HG03354 (cell line): ENCODE measurements around the gene CEP41.
A peak's percentile ranks its signal among the peaks of the same experiment; 100 is the strongest.
"Not testable (repeated sequence)": the region's sequence is repeated elsewhere in the genome, so short reads cannot be mapped to it uniquely, and the experiment has no call there.

Source experiments
- ATAC-seq: cut with Tn5 transposase; IDR thresholded peaks from one replicate; pipeline ENCODE4 v1.9.1; 2021; ENCODE audit warnings: mild to moderate bottlenecking; ENCODE audit not compliant: unreplicated experiment, poor library complexity, severe bottlenecking

The CEP41 gene

DNA sequence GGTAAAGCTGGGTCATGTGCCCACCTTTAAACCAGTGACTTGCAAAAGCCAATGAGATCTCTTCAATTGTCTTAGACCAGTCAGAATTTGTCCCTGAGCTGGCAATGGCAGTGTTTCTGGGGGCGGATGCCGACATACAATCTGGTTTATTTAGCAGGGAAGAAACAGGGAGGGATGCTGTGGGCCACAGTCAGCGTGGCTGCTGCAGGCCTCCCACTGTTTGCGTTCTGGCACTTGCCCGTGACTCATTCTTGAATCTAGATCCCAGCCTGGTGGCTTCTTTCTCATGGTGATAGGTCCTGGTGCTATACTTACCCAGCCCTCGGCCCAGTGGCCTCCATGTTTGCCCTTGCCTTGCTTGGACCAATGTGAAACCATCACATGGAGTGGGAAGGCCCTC lies 63.6 kb downstream of the CEP41 start:
- ATAC-seq: no peak

DNA sequence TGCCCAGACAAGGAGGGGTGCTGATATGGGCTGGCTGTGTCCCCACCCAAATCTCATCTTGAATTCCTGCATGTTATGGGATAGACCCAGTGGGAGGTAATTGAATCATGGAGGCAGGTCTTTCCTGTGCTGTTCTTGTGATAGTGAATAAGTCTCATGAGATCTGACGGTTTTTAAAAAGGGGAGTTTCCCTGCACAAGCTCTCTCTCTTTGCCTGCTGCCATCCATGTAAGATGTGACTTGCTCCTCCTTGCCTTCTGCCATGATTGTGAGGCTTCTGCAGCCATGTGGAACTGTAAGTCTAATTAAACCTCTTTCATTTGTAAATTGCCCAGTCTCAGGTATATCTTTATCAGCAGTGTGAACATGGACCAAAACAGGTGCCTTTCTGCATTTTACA lies 64.4 kb downstream of the CEP41 start:
- not testable (repeated sequence) for ATAC-seq

DNA sequence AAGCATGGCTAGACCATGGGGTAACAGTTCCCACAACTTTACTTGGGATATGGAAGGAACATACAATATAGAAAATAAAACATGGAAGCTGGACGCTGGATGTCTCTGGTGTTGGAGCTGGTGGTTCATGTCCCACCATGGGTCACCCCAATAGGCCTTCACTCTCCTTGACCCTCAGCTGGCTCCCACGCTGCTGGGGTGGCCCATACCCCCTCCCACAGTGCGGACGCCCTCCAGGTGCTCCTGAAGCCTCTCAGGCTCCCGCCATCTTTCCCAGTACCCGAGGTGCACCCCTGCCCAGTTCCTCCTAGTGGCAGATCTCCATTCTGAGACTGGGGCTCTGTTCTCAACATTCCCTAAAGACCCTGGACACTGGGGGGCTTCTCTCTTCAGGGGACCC lies 66.3 kb downstream of the CEP41 start:
- no peak for ATAC-seq

DNA sequence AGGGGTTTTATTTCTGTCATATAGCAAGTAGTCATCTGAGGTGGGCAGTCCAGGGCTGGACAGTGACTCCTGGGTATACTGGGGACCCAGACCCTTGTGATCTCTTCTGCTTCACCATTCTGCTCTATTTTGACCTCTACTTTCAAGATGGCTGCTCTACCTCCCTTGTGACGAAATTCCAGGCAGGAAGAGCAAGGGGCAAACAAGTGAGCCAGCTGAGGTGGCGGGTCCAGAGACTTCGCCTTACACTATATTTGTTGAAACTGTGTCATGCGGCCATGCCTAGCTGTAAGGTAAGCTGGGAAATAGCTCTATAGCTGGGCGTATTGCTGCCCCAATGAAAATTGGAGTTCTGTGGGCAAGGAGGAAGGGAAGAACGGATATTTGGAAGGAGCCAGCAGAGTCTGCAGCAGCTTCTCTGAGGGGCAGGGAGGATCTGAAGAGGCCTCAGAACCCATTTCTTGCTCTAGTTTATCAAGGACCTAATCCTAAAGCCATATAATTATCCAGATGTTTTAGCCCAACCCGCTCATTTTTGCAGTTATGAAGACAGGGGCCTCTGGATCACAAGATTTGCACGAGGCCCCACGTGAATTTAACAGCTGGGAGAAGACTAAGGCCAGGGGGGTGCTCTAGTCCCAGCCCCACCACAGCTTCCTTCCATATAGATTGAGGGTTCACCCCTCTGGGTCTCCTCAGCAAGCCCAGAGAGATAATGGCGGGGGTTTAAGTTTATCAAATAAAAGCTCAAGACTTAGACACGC lies 68.2 kb downstream of the CEP41 start:
- ATAC-seq: no peak

DNA sequence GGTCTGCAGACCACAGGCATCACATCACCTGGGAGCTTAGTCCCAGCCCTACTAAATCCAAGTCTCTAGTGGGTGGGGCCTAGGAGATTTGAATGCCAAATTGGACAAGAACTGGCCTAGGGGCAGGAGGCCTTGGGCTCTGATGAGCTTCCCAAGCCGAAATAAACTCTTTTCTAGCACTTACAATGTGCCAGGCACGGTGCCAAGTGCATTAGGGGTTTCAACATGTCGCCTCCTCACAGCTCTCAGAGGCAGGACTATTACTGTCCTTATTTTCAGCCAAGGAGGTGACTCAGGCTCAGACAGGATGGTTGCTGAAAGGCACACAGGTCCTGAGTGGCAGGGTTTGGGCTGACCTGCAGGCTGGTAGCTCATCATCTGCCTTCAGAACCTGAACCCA lies 69.8 kb downstream of the CEP41 start:
- ATAC-seq: no peak

DNA sequence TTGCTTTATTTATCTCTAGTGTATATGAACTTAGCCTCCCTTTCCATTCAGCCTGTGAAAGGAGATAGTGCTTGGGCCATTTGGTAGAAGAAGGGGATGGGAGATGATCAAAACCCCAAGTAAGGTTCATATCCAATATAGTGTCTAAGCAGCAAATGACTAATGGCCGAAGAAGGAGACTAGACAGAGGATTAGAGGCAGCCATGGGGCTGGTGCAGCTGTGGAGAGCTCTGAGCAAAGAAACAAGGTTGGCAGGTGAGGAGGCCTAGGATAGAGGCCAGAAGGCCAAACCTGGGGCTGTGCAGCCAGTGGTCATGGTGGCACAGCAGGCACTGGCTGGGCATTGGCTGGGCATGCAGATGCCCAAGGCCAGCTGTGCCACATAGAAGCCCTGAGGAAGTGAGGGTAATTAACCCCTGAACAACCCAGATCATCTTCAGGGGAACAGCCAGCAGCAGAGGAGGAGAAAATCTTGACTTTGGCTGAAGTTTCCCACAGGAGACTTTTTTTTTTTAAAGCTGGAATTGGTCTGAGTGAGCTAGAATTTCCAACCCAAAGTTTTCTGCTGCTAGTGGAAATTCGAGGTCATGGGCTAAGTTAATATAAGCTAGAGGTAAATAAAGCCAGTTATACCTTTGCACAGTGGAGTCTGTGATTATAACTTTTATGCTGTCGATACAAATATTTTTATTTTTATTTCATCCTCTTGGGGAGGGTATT lies 70.8 kb downstream of the CEP41 start:
- no peak for ATAC-seq

DNA sequence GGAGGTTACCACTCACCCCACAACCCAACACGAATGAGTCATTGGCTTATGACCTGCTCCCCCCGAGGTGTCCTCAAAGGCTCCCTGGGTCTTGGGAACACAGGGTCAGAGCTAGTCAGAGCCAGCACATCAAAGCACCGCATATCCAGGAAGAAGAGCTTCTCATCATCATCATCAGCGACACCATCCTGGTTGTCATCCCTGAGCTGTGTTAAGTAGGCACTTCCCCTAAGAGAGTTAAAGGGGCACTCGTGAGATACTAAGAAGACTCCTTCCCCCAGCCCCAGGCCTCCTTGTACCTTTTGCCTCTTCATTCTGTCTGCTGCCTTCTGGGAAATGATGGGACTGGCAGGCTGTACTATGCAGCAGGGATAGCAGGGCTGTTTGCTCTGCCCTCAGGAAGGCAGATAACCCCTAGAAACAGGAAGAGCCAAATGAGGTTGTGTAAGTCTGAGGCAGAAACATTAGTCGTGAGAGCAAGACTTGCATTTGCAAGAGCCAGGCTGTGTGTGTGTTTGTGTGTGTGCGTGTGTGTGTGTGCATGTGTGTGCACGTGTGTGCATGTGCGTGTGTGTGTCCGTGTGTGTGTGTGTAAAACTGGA lies 71.6 kb downstream of the CEP41 start:
- no peak for ATAC-seq

DNA sequence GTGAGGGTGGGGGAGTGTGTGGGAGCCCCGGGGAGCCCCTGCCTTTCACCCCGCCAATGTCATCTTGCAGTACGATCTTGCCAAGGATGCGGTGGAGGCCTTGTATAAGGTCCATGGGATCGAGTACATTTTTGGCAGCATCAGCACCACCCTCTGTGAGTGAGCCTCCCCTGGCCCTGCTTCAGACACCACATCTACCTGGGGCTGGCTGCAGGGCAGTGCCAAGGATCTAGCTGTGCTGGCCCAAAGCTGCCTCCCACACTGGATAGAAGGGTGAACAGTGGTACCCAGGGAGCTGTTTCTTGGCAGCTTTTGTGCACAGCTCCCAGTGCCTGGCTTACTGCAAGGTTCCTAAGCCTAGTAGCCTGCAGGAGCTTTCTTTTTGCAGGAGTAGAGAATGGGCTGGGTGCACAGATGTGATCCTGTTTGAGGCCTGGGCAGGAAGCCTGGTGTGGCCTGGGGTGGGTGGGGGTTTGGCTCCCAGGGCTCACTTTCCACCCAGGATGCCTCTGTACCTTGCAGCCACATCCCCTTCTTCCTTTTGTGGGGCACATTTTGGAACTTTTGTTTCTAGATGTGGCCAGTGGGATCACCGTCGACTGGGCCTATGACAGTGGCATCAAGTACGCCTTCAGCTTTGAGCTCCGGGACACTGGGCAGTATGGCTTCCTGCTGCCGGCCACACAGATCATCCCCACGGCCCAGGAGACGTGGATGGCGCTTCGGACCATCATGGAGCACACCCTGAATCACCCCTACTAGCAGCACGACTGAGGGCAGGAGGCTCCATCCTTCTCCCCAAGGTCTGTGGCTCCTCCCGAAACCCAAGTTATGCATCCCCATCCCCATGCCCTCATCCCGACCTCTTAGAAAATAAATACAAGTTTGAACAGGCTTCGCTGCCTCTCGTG lies 72.7 kb downstream of the CEP41 start:
- no peak for ATAC-seq

DNA sequence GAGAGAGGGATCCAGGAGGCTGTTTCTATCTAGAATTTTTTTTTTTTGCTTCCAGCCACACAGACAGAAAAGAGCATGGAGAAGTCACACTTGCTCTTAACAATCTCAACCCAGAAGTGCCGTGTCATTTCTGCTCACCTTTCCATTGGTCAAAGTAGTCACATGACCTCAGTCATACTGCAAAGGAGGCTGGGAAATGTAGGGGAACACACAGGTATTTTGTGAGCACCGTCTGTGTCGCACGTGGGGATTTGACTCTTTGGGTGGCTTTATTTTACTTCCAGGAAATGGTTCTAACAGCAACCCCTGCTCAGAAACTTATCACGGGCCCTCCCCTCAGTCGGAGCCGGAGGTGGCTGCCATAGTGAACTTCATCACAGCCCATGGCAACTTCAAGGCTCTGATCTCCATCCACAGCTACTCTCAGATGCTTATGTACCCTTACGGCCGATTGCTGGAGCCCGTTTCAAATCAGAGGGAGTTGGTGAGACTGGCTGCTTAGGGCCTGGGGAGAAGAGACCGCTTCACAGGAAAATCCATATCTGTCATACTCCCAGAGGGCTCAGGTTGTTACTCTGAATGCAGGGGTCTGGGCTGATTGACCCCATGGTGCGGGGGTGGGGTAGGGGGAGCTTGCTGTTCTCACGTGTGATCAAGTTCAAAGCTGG lies 73.6 kb downstream of the CEP41 start:
- no peak for ATAC-seq

DNA sequence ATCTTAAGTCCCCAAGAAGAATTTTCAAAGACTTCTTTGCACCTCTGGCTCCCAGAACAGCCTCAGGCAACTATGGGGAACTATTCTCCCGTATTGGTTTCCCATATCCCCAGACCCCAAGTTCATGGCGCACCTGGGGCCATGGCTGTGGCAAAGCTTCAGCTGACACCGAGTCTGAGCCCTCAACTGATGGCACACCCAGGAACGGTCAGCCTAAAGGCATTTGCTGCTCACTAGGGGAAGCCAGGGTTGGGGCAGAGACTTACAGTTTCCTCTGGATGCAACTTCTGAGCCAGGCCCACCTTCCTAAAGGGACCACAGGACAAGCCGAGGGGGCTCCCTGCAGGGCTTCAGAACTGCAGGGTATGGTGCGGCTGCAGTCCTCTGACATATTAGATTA lies 74.3 kb downstream of the CEP41 start:
- no peak for ATAC-seq

DNA sequence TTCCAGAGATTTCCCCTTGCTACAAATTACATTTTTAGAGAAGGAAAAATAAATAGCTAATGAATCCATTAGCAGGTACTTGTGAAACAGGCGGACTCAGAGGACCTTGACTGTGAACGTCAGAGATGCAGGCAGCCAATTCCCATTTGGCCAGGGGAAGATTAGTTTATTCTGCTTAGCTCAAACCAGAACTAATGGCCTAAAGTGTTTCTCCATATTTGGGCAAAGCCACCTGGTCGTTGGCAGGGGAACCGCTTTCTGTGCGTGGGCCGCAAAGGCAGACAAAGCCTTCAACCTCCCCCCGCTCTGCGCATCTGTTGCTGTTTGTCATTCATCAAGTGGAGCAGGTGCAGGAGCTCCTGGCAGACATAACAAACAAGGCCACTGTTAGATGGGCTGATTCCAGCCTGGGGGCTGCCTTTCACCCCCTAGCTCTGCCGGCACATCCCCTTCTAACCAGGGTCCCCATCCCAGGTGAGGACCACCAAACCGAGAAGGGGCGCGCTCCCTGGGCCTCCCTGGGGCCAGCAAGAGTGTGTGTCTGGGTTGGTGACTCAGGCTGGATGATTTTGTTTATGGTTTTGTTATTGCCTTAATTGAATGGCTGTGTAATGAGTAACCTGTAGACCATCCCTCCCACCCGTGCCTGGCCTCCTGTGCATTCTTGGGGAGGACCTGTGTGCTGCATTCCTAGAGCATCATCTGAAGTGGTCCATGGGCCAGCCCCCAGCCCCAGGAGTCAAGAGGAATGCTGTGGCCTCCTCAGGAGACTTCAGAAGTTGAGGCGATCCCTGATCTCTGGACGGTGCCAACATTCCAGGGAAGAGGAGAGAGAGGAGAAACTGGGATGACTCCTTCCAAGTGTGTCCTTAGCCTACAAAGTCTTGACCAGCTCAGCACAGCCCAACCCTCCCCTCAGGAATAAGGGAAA lies 75.0 kb downstream of the CEP41 start:
- peak; percentile 82 for ATAC-seq

DNA sequence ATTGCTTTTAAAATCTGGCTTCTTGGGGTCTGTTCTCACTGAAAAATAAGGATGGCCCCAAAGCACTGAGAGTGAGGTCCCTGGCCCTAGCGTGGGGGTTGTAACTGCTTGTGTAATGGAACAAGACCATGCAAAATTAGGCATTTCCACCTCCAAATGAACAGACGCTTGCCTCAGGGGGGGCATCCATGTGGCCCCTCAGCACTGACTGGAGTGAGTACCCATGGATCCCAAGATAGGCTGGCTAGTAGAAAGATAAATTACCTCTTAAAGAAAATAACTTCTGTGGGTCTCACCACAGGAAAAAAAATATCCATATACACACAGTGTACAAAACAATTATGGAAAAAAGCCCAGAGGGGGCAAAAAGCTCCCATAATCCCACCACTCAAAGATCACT lies 75.7 kb downstream of the CEP41 start:
- no peak for ATAC-seq

DNA sequence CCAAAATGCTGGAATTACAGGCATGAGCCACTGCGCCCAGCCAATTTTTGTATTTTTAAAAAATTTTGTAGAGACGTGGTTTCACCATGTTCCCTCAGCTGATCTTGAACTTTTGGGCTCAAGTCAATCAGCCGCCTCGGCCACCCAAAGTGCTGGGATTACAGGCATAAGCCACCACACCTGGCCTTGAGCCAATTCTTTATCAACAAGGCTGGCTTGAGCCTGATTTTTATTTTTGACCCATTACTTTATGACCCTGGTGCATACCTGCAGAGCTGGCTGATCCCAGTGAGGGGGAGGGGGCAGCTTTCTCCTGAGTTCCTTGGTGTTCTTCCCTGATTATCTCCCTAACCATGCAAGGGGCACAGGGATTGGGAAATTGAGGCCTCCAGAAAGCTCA lies 76.4 kb downstream of the CEP41 start:
- ATAC-seq: no peak

DNA sequence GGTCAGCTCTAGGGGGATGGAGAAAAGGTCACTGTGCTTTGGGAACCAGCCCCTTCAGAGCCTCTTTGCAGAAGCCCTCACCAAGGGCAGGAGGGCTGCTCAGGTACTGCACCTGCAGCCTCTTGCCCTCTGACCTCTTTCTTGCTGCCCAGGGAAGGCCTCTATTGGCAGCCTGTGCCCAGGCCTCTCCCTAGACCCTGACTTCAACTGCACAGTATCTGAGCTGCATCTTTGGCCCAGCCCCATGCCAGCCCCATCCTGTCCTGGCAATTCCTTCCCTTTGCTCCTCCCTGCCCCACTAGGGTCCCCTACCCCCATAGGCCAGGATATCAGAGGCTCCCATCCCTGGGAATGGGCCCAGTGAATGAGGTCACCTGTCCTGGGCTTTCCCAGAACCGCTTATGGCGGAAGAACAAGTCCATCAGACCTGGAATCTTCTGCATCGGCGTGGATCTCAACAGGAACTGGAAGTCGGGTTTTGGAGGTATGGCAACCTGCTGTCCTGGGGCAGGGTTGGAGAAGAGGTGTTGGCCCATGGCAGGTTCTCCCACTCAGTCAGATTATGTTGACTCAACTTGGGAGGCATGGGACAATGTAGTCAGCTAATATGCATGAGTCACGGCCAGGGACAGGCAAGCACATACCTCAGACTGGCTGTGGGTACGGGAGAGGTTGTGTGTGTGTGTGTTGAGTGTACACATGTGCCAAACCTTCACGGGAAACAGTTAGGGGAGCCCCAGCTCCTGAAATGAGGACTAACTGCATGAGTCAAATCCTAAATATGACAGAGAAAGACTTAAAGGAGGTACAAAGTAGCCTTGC lies 77.6 kb downstream of the CEP41 start:
- no peak for ATAC-seq

DNA sequence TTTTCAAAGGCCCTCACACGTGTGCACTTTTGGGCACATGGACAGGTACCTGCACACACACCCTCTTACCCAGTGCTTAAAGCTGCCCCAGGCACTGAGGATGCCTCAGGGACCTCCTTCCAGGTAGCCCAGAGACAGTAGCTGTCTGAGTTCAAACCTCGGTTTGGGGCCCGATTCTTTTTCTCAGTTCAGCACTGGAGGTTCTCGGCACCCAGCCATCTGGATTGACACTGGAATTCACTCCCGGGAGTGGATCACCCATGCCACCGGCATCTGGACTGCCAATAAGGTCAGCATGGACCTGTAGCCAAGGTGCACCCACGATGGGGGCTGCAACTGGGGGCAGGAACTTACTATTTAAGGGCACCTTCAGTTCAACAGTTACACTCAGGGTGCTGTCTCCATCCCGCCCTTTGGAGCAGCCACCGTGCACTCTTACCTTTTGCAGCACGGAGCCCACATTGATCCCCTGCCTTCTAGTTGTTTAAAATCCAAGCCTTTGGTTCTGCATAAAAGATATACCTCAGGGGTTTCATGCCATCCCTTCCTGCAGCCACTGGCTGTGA lies 78.5 kb downstream of the CEP41 start:
- no peak for ATAC-seq

DNA sequence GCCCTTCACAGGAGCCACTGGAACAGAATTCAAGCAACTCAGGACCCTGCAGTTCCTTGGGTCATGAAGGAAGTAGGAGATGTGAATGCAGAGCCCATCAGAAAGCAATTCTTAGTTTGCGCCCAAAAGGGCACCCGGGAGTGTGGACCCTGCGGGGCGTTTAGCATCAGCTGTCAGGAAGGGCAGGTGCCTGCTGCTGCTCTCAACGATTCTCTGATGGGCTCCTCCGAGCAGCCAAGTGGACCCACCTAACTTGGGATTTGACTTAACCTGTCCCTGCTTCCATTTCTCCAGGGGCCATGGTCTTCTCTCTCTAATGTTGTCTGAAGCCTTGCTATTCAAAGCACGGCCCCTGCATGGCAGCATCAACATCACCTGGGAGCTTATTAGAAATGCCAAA lies 79.1 kb downstream of the CEP41 start:
- no peak for ATAC-seq

DNA sequence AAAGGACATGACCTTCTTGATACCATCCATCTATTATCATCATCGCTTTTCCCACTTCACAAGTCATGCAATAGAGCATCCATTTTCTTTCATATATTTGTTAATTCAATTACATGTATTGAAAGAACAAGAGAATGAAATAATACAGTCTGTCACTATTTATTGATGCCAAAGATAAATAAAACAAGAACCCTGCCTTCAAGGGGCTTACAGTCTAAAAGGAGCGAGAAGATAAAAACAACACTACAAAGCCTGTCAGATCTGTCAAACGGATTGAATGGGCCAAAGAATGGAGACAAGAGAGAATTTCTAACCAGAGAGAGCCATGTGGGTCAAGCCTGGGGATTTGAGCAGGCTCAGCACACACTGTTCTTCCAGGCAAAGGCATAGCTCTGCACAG lies 80.3 kb downstream of the CEP41 start:
- ATAC-seq: no peak
